ENCODE measurements around the gene SHROOM4. TPM values are rescaled to one million over a fixed set of nuclear protein-coding genes. Genes with fewer than 3 reads are reported as not detected.

The SHROOM4 gene
- total RNA-seq, 2 donors from 2014 or later, result 9.2 to 13.6 TPM

DNA sequence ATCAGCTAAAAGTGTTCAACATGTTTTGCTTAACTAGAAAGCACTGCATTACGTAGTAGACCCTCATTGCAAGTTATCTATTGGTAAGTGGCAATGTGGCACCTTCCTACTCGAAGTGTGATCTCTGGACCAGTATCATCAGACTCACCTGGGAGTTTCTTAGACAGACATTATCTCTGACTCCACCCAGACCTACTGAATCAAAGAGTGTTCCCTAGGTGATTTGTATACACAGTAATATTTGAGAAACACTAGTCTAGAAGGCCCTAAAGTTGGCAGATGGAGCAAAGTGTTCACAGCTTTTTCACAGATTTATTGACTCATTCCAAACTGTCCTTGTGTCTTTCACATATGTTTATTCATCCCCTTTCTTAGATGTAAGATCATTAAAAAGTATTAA is 35.7 kb downstream of the SHROOM4 start:
- Histone ChIP-seq H3K9me3 (peaks cover 0 to 6% of the 10 kb centered on the region in 2 donors), H3K4me3 (no peak overlapping the region), H3K4me1 (no peaks in the 10 kb centered on the region), H3K27me3 (no peaks in the 10 kb centered on the region), H3K36me3 (no peaks in the 10 kb centered on the region), H3K27ac (no peak overlapping the region)
- no peak for TF ChIP-seq CTCF (IDR thresholded peaks at IDR 0.05)
- no peak for DNase-seq (ENCODE audit: low spot score)

GRCh38 chrX:50776248-50776647 is 37.7 kb downstream of the SHROOM4 start:
- H3K4me1 ChIP-seq, result no peaks in the 10 kb centered on the region
- no peak overlapping the region for H3K27ac ChIP-seq
- H3K27me3 ChIP-seq, result no peaks in the 10 kb centered on the region
- TF ChIP-seq CTCF (IDR thresholded peaks at IDR 0.05), result no peak
- H3K4me3 ChIP-seq, result no peak overlapping the region
- H3K9me3 ChIP-seq, result peaks cover 0 to 6% of the 10 kb centered on the region in 2 donors
- no peaks in the 10 kb centered on the region for H3K36me3 ChIP-seq
- DNase-seq (ENCODE audit: low spot score), result no peak

DNA sequence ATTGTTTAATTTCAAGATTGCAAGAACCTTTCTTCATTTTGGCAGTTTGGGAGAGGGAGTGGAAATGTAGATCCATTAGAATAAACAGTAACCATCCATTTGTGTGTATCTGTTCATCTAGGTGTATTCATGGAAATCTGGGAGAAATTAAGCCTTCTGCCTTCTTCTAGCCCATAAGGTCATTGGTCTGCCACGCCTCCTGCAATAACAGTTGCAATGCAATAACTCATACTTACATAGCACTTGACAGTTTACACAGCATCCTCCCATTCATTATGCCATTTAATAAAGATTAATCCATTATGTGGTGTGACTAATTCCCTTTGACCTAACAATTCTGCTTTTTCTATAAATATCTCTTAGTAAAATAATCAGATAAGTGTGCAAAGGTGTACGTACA is 42.6 kb downstream of the SHROOM4 start:
- no peak overlapping the region for H3K27ac ChIP-seq
- no peak for TF ChIP-seq CTCF (IDR thresholded peaks at IDR 0.05)

DNA sequence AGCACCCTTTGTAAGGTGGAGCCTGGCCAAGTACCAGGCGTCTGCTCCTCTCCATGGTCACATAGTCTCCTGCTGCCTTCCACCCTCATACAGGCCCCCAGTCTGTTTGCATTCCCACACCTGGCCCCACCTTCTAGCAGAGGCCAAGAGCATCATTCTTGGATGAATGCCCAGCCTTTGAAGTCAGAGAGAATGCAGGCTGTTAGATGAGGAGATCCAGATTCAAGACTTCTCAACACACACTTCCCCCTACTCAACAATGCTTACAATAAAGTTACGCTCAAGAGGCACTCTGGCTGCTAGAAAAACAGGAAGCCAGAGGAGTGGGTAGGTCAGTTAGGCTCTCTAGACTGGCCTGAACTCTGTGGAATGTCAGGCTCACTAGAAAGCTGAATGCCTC is 43.3 kb downstream of the SHROOM4 start:
- Histone ChIP-seq H3K36me3 (no peaks in the 10 kb centered on the region), H3K27ac (no peak overlapping the region), H3K9me3 (no peaks in the 10 kb centered on the region), H3K27me3 (no peaks in the 10 kb centered on the region), H3K4me3 (no peak overlapping the region), H3K4me1 (no peaks in the 10 kb centered on the region)
- DNase-seq (ENCODE audit: low spot score), result no peak
- TF ChIP-seq CTCF (IDR thresholded peaks at IDR 0.05), result no peak

More for the DNA sequence above, 42.6 kb downstream of the SHROOM4 start:
- no peaks in the 10 kb centered on the region for H3K4me1 ChIP-seq
- H3K36me3 ChIP-seq, result no peaks in the 10 kb centered on the region
- H3K4me3 ChIP-seq, result no peak overlapping the region
- H3K27me3 ChIP-seq, result no peaks in the 10 kb centered on the region
- DNase-seq (ENCODE audit: low spot score), result no peak
- no peaks in the 10 kb centered on the region for H3K9me3 ChIP-seq

- TF ChIP-seq CTCF (IDR thresholded peaks at IDR 0.05), result no peak
- no peak overlapping the region for H3K27ac ChIP-seq
- H3K4me3 ChIP-seq, result no peak overlapping the region
- no peaks in the 10 kb centered on the region for H3K4me1 ChIP-seq
- DNase-seq (ENCODE audit: low spot score), result no peak
- no peaks in the 10 kb centered on the region for H3K9me3 ChIP-seq
- H3K27me3 ChIP-seq, result no peaks in the 10 kb centered on the region
- no peaks in the 10 kb centered on the region for H3K36me3 ChIP-seq
These were observed 44.5 kb downstream of the SHROOM4 start for GRCh38 chrX:50769389-50770063.

DNA sequence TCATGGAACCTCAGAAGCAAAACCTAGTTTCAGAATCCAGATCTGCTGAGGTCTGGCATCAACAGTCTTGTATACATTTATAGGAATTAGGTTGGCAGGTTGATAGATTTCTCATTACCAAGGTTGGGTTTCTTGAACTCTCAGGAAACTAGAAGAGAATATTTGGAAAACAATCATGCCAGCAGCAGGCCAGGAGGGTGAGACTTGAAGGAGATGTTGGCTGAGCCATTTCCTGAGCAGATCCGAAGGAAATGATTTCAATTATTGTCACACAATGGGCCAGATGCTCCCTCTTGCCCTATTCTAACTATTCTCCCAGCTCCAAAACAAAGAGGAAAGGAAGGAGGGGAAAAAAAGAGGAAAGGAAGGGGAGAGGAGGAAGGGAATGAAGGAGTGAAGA is 45.2 kb downstream of the SHROOM4 start:
- TF ChIP-seq CTCF (IDR thresholded peaks at IDR 0.05), result no peak
- no peaks in the 10 kb centered on the region for H3K4me1 ChIP-seq
- no peak overlapping the region for H3K4me3 ChIP-seq
- DNase-seq (ENCODE audit: low spot score), result no peak
- no peak overlapping the region for H3K27ac ChIP-seq
- H3K27me3 ChIP-seq, result no peaks in the 10 kb centered on the region
- no peaks in the 10 kb centered on the region for H3K36me3 ChIP-seq
- no peaks in the 10 kb centered on the region for H3K9me3 ChIP-seq

All from right atrium auricular region (tissue), 2 donors.